GM15510 (cell line): ENCODE data around the gene NFATC3.

Experiments used
- POLR2A ChIP-seq: IDR thresholded peaks from 3 replicates; pipeline ENCODE4 v1.6.1; 2011; ENCODE audit warnings: borderline replicate concordance; ENCODE audit not compliant: insufficient read length; ENCODE audit errors: extremely low read depth

NFATC3 gene

GRCh38 chr16:68131813-68132706 is 46.9 kb downstream of the NFATC3 start:
- TF ChIP-seq POLR2A: no peak

GRCh38 chr16:68134644-68135043 is 49.5 kb downstream of the NFATC3 start:
- no peak for TF ChIP-seq POLR2A

- TF ChIP-seq POLR2A: no peak
Measured at GRCh38 chr16:68136515-68136914, 51.3 kb downstream of the NFATC3 start.

GRCh38 chr16:68144008-68144407 is 58.8 kb downstream of the NFATC3 start:
- TF ChIP-seq POLR2A: no peak

- no peak for TF ChIP-seq POLR2A
Measured at GRCh38 chr16:68146585-68146984, 61.4 kb downstream of the NFATC3 start.

GRCh38 chr16:68147444-68147843 is 62.3 kb downstream of the NFATC3 start:
- TF ChIP-seq POLR2A: no peak

GRCh38 chr16:68149596-68149995 is 64.4 kb downstream of the NFATC3 start:
- no peak for TF ChIP-seq POLR2A

- TF ChIP-seq POLR2A: no peak
Measured at GRCh38 chr16:68155425-68155824, 70.3 kb downstream of the NFATC3 start.

- TF ChIP-seq POLR2A: no peak
Measured at GRCh38 chr16:68162413-68162812, 77.2 kb downstream of the NFATC3 start.

GRCh38 chr16:68166264-68166663 is 81.1 kb downstream of the NFATC3 start:
- no peak for TF ChIP-seq POLR2A

GRCh38 chr16:68179196-68179795 is 94.1 kb downstream of the NFATC3 start:
- TF ChIP-seq POLR2A: no peak

GRCh38 chr16:68179855-68180254 is 94.7 kb downstream of the NFATC3 start:
- TF ChIP-seq POLR2A: no peak

GRCh38 chr16:68183046-68183445 is 97.9 kb downstream of the NFATC3 start:
- no peak for TF ChIP-seq POLR2A

- TF ChIP-seq POLR2A: no peak
Measured at GRCh38 chr16:68186877-68187276, 101.7 kb downstream of the NFATC3 start.

GRCh38 chr16:68187505-68187904 is 102.3 kb downstream of the NFATC3 start:
- no peak for TF ChIP-seq POLR2A

GRCh38 chr16:68188170-68188569 is 103.0 kb downstream of the NFATC3 start:
- no peak for TF ChIP-seq POLR2A
